Fibroblast of skin of right quadriceps (primary cell): ENCODE measurements around the gene NUDT9.
A peak's percentile ranks its signal among the peaks of the same experiment; 100 is the strongest.
"Not testable (repeated sequence)": the region's sequence is repeated elsewhere in the genome, so short reads cannot be mapped to it uniquely, and the experiment has no call there.

Source experiments
- DNase-seq: peaks from one replicate; pipeline ENCODE4 v3.0.0-alpha.2; 2013

Gene NUDT9, protein sequence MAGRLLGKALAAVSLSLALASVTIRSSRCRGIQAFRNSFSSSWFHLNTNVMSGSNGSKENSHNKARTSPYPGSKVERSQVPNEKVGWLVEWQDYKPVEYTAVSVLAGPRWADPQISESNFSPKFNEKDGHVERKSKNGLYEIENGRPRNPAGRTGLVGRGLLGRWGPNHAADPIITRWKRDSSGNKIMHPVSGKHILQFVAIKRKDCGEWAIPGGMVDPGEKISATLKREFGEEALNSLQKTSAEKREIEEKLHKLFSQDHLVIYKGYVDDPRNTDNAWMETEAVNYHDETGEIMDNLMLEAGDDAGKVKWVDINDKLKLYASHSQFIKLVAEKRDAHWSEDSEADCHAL

GRCh38 chr4:87422104-87423052 is at the start of gene NUDT9:
Gene NUDT9 (plus strand): TSS chr4:87422573. CDS start chr4:87422906, 333 bp downstream.
- peak; percentile 97 for DNase-seq

- DNase-seq: peak; percentile 71
Observed at GRCh38 chr4:87375719-87376291, 46.6 kb upstream of the NUDT9 start.

DNA sequence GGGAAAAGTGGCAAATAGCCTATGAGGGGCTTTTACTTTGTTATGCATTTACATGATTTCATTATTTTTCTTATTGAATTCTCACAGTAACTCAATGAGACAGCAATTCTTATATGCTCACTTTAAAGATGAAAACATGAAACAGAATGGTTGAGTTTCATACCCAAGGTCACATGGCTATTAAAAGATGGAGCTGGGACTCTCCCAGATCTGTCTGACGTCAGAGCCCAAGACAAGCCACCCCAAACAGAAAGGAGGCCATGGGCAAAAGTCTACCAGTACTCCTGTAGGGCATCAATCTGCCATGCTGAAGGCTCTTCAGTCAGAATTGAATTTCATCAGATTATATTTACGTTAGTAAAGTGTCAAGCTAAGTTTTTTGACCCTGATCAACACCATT is 44.6 kb upstream of the NUDT9 start:
- no peak for DNase-seq

- no peak for DNase-seq
Observed at GRCh38 chr4:87382116-87382515, 40.3 kb upstream of the NUDT9 start.

GRCh38 chr4:87382931-87383330 is 39.4 kb upstream of the NUDT9 start:
- DNase-seq: no peak

- not testable (repeated sequence) for DNase-seq
Observed at GRCh38 chr4:87384466-87385132, 37.8 kb upstream of the NUDT9 start.

GRCh38 chr4:87387237-87387636 is 35.1 kb upstream of the NUDT9 start:
- DNase-seq: no peak

- DNase-seq: no peak
Observed at GRCh38 chr4:87388901-87389300, 33.5 kb upstream of the NUDT9 start.

GRCh38 chr4:87390055-87390454 is 32.3 kb upstream of the NUDT9 start:
- DNase-seq: not testable (repeated sequence)

DNA sequence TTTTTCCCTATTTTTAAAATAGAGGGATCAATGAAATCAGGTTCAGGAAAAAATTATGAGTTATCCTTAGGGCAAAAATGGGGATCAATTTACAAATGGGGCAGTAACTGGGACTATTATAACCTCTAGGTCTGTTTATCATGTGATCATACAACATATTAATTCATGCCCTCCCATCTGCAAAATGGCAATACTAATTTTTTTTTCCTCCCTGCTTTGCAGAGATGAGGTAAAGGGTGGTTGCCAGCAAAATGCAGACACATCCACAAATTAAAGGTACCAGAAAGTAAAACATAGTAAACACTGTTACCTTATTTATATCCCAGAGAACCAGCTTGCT is 31.9 kb upstream of the NUDT9 start:
- peak; percentile 1 for DNase-seq

DNA sequence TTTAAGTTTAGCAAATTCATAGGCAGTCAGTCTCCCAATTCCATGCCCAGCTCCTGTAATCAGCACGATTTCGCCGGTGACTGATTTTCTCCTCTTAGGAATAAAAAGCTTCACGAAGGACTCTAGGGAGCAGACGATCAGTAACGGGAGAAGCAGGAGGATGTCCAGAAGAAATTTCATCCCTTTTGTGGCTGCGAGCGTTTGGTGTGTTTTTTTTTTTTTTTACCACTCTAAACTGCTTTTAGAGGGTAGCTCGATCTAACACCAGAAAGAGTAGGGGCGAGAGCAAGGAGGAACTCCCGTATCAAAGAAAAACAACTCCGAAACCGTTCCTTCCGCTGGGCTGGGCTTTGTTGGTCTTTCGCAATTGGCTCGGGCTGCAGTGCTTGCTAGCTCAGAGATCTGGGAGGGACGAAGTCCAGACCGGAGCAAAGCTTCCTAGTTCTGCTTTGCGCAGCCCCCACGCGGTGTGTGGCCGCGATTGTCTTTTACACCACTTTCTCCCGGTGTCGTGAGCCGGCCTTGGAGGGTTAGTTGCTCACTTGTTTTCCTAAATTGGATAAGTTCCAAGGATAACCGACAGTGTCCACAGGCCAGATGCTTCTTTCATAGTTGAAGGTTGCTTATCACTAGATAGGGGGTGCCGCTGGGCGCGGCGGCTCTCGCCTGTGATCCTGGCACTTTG is 31.3 kb upstream of the NUDT9 start, which contains the start of gene HSD17B11:
HSD17B11 (minus strand) TSS at position 298 of the 685 bp plus-strand sequence; CDS start at position 180, 118 bp downstream.
- peak; percentile 91 for DNase-seq

GRCh38 chr4:87391576-87392054 is 30.8 kb upstream of the NUDT9 start:
- DNase-seq: no peak

GRCh38 chr4:87392183-87392582 is 30.2 kb upstream of the NUDT9 start:
- DNase-seq: no peak

GRCh38 chr4:87395073-87395472 is 27.3 kb upstream of the NUDT9 start:
- DNase-seq: not testable (repeated sequence)

- DNase-seq: not testable (repeated sequence)
Observed at GRCh38 chr4:87395851-87396250, 26.5 kb upstream of the NUDT9 start.

DNA sequence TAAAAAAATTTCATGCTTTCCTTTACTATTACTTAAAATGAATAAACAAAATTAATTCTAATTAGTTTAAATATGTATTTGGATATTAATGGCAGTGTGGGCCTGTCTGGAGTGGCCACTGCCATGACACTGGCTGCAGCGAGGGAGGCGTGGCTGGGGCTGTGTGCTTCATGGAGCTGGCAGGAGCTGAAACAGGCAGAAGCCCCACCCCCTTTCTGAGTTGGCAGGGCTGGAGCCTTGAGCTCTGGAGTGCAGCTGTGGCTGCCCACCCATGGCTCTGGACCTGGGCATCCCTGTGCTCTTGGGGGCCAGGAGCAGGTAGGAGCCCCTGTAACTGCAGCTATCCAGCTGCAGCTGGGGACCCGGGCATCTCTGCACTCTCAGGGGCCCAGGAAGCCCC is 23.2 kb upstream of the NUDT9 start:
- DNase-seq: no peak

- DNase-seq: no peak
Observed at GRCh38 chr4:87399954-87400353, 22.4 kb upstream of the NUDT9 start.

GRCh38 chr4:87403732-87404131 is 18.6 kb upstream of the NUDT9 start:
- peak; percentile 25 for DNase-seq

- DNase-seq: peak; percentile 26
Observed at GRCh38 chr4:87405211-87405820, 17.1 kb upstream of the NUDT9 start.

- DNase-seq: no peak
Observed at GRCh38 chr4:87406462-87406861, 15.9 kb upstream of the NUDT9 start.

DNA sequence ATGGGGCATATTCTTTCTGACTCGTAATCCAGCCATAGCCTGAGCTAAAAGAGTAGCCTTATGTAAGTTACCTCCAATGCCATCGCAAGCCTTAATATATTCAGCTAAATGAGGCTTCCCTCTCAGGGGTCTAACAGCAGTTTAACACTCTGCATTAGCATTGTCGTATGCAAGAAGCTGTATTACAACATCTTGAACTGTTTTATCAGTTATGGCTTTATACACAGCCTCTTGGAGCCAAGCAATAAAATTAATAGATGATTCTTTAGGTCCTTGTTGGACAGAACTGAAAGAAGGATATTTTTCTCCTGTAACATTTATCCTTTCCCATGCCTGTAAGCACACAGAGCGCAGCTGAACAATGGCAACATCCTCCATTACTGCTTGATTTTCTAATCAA is 15.5 kb upstream of the NUDT9 start:
- DNase-seq: not testable (repeated sequence)
